GM21723 (cell line): ENCODE data around the gene KIF26B.

Source experiments
- ATAC-seq: cut with Tn5 transposase; IDR thresholded peaks from one replicate; pipeline ENCODE4 v1.9.1; 2021; ENCODE audit warnings: mild to moderate bottlenecking, moderate library complexity; ENCODE audit not compliant: unreplicated experiment

The KIF26B gene

GRCh38 chr1:245168906-245169305, 14.1 kb downstream of the KIF26B start:
- ATAC-seq: no peak

GRCh38 chr1:245169376-245169775, 14.6 kb downstream of the KIF26B start:
- ATAC-seq: no peak

- no peak for ATAC-seq
Observed at GRCh38 chr1:245172026-245172425, 17.2 kb downstream of the KIF26B start.

GRCh38 chr1:245172829-245173228, 18.0 kb downstream of the KIF26B start:
- ATAC-seq: no peak

GRCh38 chr1:245173446-245174211, 18.8 kb downstream of the KIF26B start:
- ATAC-seq: no peak

- no peak for ATAC-seq
Observed at GRCh38 chr1:245177071-245177900, 22.5 kb downstream of the KIF26B start.

GRCh38 chr1:245179706-245180105, 24.9 kb downstream of the KIF26B start:
- no peak for ATAC-seq

- no peak for ATAC-seq
Observed at GRCh38 chr1:245180496-245181157, 25.8 kb downstream of the KIF26B start.

GRCh38 chr1:245181158-245181517, 26.4 kb downstream of the KIF26B start:
- no peak for ATAC-seq

- ATAC-seq: no peak
Observed at GRCh38 chr1:245182028-245182427, 27.2 kb downstream of the KIF26B start.

GRCh38 chr1:245183429-245183828, 28.6 kb downstream of the KIF26B start:
- ATAC-seq: no peak

- ATAC-seq: no peak
Observed at GRCh38 chr1:245184779-245185178, 30.0 kb downstream of the KIF26B start.

GRCh38 chr1:245188403-245188802, 33.6 kb downstream of the KIF26B start:
- no peak for ATAC-seq

- ATAC-seq: no peak
Observed at GRCh38 chr1:245195398-245195797, 40.6 kb downstream of the KIF26B start.

- ATAC-seq: no peak
Observed at GRCh38 chr1:245197121-245197520, 42.3 kb downstream of the KIF26B start.

- ATAC-seq: no peak
Observed at GRCh38 chr1:245197911-245198379, 43.2 kb downstream of the KIF26B start.

GRCh38 chr1:245198748-245199516, 44.1 kb downstream of the KIF26B start:
- ATAC-seq: no peak

- ATAC-seq: no peak
Observed at GRCh38 chr1:245200146-245200545, 45.4 kb downstream of the KIF26B start.

- ATAC-seq: no peak
Observed at GRCh38 chr1:245201201-245201600, 46.4 kb downstream of the KIF26B start.

GRCh38 chr1:245201827-245202226, 47.0 kb downstream of the KIF26B start:
- ATAC-seq: no peak

- no peak for ATAC-seq
Observed at GRCh38 chr1:245205396-245205795, 50.6 kb downstream of the KIF26B start.
